Measurements from ENCODE around the gene FBXL13.
"Not testable (repeated sequence)": the region's sequence is repeated elsewhere in the genome, so short reads cannot be mapped to it uniquely, and the experiment has no call there.

FBXL13 gene

DNA sequence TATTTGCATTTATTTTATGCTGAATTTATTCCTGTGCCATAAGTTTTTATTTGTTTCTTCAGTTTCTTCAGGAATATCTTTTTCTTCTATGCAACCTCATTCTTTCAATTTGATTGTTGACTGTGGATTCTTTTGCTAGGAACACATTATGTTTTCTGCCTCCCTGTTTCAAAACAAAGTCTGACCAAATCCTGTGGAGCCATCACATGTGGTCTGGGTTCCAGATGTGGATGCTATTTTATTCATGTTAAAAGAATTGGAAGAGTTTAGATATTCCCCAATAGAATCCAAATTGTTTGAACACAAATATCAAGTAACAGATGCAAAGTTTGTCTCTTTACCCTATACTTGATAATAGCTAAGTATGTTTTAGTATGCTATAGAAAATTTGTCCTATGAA is 218.6 kb downstream of the FBXL13 start:
- no peak for DNase-seq (ENCODE audit: low read depth)

DNA sequence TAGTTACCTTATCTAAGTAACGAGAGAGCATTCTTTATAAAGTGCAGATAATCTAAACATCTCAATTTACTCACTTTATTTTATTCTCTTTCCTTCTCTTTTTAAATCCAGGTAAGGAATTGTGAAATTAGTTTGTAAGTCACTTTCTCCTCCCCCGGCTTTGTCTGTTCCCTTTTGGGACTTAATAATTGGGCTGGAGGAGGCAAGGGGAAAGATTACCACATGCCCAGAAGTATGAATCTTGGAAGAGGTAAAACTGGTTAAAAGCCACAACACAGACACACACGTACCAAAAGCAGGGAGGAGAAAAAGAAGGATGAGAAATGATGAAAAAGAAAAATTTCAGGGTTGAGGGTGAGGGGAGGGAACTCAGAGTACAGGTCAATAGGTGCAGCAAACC is 225.1 kb downstream of the FBXL13 start:
- no peak for DNase-seq (ENCODE audit: low read depth)

DNA sequence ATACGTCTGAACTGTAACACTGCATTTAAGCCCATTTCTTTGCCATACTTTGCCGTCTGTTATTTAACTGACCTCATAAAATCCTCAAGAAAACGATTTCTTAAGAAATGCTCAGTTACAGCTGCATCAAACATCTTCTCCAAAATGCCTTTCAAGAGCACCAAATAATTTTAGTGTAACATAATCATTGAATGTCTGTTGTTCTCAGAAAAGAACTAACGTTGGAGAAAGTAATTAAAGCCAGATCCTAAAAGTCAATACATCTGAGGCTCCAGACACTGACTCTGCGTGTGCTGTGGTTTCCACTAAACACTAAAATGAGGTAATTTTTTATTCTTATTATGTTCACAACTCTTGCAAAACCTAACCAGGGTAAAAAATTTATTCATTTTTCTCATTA is 225.5 kb downstream of the FBXL13 start:
- DNase-seq (ENCODE audit: low read depth), result no peak

DNA sequence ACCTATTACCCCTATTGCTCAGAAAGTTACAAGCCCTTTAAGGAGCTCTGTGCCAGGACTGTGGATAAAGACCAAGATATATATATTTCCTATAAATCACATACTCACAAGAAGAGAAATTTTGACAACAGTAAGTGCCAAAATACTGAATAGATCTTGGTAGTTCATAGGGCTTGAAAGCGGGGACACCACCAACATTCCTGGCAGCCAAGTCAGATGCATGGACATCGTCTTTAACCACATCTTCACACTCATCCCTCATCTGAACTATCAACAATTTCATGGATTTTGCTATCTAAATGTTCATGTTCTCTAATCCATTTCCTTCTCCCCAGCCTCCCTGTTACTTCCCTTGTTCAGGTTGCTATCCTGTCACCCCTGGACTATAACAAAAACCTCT is 229.2 kb downstream of the FBXL13 start:
- no peak for DNase-seq (ENCODE audit: low read depth)

DNA sequence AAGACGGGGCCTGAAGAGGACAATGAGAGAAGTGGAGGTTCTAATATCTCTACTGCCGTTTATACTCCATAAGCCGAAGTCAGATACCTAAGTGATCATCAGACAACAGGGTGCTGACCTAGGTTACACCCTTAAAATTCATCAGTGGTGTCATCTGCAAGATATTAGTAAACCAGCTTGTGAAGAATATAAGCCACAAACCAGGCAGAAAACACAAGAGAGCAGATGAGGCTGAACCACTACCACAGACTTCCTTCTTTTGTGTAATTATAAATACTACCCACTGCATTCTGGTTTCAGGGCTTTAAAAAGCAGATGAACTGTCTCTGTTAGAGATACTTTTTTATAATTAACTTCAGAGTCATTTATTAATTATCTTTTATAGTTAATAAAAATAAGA is 230.7 kb downstream of the FBXL13 start:
- DNase-seq (ENCODE audit: low read depth), result no peak

DNA sequence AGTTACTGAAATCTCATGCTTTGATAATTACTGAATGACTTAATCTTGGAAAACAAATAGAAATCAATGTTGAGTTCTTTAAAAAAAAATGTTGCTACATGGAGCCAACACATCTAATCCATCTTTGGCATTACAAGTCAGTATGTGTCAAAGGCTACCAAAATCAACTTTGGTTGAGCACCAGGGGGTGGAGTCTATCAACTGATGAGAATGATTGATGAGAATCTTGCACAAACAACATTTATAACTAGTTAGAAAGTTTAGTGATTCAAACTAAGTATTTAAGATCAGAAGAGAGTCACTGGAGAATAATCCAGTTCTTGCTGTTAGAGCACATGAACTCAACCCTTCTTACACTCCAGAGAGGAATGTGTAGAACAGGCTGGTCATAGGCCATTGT is 232.3 kb downstream of the FBXL13 start:
- no peak for DNase-seq (ENCODE audit: low read depth)

DNA sequence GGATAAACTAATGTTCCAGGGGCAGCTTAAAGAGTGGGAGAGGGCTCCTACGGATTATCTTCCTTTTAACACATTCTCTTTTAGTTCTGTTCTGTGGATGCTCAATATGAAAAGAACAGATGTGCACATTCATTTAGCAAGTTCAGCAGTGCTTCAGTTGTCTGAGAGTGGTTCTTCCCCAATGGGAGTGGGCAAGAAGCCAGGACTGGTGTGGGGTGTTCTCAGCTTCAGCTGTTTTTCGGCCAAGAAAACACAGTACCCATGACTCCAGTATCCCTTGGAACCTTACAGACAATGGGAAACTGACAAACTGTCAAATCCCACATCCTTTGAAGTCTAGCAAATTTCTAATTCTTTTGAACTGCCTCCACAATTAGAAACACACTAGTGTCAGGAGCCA is 233.3 kb downstream of the FBXL13 start:
- DNase-seq (ENCODE audit: low read depth), result no peak

DNA sequence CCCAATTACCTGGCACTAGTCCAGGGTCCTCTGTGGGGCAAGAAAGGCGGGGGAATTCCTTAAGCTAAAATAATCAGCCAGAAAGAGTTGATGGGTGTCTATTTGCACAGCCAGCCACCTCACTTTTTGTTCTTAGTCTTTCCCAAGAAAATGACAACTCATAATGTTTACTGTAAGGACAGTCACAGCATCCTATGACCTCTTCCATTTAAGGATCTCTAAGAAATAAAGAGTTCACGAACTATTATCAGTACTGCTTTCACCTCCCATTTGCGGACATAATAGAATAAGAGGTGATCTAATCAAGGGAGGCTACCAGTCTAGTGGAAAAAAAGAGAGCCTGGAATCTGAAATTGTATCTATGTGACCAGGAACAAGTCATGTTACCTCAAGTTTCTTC is 234.2 kb downstream of the FBXL13 start:
- no peak for DNase-seq (ENCODE audit: low read depth)

DNA sequence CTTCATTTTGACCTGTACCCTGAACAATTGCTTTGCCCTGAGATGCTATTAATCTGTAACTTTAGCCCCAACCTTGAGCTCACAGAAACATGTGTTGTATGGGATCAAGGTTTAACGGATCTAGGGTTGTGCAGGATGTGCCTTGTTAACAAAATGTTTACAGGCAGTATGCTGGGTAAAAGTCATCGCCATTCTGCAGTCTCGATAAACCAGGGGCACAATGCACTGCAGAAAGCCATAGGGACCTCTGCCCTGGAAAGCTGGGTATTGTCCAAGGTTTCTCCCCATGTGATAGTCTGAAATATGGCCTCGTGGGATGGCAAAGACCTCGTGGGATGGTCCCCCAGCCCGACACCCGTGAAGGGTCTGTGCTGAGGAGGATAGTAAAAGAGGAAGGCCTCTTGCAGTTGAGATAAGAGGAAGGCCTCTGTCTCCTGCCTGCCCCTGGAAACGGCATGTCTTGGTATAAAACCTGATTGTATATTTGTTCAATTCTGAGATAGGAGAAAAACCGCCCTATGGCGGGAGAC is 236.0 kb downstream of the FBXL13 start:
- not testable (repeated sequence) for DNase-seq (ENCODE audit: low read depth)

DNA sequence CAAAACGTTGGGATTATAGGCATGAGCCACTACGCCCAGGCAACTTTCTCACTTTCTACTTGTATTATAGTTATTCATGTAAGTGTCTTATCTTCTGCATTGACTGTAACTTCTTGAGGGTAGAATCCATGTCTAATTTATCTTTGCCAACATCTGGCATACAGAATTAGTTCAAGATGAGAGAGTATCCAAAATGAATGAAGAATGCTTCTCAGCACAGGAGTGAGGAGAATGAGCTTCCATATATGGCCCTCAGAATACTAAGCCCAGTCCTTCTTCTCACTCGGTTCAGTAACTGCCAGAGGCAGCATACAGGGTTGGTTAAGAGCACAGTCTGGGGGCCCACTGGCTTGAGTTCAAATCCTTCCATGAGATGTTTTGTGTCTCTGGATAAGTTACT is 236.8 kb downstream of the FBXL13 start:
- DNase-seq (ENCODE audit: low read depth), result no peak

DNA sequence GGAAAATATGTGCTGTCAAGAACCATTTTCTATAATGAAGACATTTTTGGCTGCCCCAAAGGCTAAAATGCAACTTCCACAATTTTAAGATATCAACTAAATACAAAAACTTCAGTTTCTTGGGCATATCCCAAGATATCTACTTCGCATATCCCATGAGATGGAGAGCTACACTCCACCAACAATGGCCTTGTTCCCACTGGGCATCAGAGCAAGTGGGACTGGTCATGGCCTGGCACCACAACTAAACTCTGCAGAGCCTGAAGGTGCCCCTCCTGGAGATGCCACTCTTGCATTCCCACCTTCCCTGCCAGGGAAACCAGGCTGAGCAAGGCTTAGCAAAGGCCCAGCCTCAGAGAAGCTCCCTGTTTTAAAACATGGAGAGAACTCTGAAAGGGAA is 237.6 kb downstream of the FBXL13 start:
- DNase-seq (ENCODE audit: low read depth), result no peak

DNA sequence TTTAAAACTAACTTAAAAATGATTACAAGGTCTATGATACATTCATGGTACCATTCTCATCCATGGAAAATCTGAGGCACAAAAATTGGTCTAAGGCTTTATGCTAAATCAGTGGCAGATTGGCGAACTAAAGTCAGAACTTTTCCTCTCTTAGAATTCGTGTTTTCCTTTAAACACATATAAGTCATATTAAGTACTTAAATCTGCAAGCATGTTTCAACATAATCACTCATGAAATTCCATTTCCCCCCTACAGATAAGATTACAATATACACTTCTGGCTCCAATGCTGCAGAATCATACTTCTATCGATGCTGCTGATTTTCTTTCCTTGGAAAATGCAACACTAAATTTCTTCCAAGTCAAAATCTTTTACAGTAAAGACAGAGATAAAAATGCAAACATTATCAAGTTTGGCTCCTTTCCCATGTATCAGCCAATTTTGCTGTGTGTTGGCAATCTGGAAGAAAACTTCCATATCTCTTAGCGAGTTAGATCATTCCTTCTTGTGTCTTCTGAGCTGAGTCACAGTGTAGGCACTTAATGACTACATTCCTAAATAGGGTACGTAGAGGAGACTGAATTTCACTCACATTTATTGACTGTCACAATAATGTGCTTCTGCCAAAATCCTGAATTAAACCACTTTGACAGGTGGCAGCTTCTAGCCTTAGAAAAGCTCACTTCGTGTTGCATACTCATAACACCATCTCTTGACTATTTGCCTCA is 238.2 kb downstream of the FBXL13 start:
- no peak for DNase-seq (ENCODE audit: low read depth)

DNA sequence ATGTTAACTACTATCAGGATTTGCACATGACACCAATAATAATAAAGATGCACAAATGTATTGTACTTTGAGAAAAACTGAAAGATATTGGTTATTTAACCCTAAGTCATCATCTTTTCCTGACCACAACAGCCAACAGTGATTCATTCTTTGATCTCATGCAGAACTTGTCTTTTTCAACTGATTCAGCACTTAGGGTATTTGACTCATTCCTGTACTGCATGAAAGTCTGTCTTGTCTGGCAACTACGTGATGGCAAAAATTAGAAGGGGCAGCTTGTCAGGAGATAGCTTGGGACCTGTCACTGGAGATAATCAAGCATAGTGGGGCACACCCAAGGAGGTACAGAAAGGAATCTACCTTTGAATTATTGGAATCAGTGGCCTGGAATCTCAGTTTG is 239.6 kb downstream of the FBXL13 start:
- DNase-seq (ENCODE audit: low read depth), result no peak

DNA sequence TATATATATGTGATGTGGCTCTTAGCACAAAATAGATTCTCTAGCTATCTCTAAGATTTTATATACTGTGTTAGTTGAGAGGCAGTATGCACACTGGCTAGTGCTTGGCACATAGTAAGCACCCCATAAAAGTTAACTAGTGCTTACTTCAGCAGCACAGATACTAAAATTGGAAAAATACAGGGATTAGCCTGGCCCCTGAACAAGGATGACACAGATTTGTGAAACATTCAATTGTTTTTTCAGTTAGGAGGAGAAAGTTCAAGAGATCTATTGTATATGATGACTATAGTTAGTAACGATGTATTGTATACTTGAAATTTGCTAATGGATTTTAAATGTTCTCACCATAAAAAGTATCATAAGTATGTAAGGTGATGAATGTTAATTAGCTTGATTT is 240.1 kb downstream of the FBXL13 start:
- no peak for DNase-seq (ENCODE audit: low read depth)

DNA sequence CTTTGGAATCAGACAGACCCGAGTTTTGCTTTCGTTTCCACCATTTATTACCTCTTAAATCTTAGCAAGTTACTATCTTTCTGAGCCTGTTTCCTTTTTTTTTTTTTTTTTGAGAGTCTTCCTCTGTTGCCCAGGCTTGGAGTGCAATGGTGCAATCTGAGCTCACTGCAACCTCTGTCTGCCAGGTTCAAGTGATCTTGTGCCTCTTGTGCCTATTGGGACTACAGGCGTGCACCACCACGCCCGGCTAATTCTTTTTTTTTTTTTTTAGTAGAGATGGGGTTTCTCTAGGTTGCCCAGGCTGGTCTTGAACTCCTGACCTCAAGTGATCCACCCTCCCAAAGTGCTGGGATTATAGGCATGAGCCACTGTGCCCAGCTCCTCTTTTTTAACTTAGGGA is 241.3 kb downstream of the FBXL13 start:
- DNase-seq (ENCODE audit: low read depth), result no peak

DNA sequence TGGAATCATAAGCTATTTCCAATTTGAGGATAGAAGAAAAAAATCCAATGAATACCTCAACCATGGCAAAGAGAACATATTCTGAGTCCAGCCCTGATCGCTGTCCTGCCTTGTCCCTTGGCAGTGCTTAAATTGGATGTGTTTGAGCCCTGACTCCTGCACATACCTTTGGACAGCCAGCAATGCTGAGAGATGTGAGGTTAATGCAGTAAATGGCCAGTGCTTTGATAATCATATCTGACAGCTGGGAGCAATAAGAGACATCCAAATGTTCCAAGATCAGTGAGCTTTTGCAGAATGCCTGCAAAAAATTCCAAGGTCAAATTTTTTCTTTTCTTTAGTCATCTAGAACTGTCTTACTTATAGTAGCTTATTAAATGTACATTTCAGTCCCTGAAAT is 241.9 kb downstream of the FBXL13 start:
- DNase-seq (ENCODE audit: low read depth), result no peak

DNA sequence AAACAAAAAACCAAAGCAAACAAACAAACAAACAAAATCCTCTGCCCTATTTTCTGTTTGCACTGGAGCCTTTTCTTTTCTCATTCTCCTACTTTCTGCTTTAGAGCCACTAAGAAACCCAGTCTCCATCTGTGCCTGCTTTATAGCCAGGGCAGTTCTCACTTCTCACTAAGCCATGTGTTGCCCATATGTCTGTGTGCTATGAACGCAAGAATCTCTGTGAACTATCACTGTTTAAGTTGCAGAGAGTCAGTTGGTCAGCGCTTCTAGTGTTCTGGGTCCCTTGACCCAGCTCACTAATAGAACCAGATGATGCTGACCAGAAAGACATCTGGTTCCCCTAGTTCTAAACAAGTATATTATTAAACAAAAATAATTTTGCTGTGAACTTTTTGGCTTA is 244.4 kb downstream of the FBXL13 start:
- no peak for DNase-seq (ENCODE audit: low read depth)

DNA sequence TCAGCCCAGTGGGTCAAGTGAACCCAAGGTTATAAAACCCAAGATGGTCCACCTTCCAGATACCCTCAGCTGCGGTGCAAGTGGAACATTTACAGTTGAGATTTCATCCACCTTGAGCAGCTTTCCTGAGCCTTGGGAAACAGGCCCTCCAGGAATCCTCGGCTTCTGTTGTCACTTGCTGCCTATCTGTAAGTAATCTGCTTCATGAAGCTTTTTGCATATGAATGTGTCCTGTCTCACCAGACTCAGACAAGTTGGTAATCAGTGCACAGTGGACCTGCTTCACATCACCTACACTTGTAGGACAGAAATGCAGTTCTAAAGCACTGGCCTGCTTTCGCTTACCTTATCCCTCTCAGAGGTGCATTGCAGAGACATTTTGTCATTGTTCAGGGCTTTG is 245.5 kb downstream of the FBXL13 start:
- no peak for DNase-seq (ENCODE audit: low read depth)

DNA sequence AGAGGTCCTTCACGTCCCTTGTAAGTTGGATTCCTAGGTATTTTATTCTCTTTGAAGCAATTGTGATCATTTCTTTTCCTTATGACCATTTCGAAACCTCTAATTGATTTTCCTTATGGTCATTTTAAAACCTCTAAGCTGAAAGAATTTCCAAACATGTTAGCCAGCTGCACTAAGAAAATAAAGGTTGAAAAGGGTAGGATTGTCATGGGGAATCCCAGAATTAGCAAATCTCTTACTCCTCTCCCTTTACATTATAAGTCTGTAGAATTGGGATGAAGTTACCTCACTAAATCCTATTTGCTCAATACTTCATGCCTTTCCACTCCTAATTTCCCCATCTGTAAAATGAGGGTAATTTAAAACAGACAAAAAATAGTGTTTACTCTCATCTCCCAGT is 246.3 kb downstream of the FBXL13 start:
- DNase-seq (ENCODE audit: low read depth), result no peak

DNA sequence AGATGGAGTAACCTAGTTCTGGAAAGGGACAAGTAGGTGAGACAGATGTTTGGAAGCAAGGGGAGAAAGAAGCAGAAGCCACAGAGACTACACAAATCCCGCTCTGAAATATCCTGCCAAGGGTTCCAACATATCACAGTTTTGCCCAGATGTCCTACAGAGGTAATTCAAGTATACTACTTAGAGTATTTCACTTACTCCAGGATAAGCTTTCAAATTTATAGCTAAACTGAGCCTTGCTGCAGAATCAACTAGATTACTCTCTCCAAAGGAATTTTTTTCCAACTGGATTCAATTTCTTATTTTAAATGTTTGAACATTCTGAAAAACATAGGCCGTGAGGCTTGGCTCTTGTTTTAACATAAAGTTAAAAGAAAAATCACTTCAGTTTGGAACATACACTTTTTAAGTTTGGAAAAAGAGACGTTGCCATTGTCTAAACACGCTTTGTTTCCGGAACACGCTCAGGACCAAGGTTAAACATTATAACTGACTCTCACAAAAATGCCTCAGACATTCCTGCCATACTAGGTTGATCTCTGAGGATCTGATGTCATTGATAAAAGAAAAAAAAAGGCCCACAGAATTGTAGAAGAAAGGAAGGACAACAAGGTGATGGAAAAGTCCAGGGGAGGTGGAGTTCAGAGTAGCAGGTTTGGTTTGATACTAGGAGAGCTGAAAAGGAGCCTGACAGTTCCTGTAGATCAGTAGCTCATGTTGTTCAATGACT is 251.0 kb downstream of the FBXL13 start:
- no peak for DNase-seq (ENCODE audit: low read depth)

DNA sequence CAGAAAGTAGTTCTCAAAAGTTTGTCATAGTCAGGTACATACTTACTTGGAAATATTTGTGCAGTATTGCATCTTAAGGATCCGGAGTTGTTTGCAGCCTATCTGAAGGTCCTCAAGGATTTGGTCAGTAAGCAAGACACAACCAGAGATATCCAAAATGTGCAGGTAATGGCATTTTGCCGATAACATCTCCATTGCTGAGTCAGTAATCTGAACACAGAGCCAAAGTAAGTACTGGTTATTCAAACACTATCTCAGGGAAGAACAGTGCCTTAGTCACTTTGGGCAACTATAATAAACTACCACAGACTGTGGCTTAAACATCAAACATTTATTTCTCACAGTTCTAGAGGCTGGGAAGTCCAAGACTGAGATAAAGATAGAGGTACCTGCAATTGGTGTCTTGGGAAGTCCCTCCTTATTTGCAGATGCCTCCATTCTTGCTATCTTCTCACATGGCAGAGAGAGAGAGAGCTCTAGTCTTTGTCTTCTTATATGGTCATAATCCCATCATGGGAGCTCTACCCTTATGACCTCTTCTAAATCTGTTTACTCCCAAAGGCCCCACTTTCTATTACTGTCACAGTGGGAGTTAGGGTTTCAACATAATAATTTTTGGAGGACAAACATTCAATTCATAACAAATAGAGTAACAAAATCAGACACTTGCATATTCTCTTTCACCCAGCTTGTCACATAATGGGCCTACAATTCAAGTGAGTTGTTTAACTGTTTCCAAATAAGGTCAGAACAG is 252.4 kb downstream of the FBXL13 start:
- DNase-seq (ENCODE audit: low read depth), result no peak

DNA sequence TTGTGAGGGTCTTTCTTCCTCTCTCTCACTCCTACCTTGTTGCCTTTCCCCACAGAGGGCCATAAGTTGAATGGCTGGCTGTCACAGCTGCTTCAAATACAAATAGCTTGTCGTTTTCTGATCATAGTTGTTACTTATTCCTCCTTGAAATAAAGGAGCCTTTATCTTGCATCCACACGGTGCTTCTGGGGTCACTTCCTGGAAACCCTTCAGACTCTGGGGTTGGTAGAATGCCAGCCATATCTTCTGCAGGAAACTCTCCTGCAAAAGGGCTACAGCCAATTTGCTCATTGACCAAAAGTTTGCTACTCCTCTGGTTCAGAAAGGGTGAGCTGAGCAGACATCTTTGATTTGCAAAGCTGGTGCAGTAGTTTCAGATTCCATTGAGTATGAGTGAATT is 255.4 kb downstream of the FBXL13 start:
- no peak for DNase-seq (ENCODE audit: low read depth)

Data from stimulated activated CD8-positive, alpha-beta memory T cell treated with anti-CD3 and anti-CD28 coated beads, Interleukin-12 subunit alpha, Interleukin-12 subunit beta, amount 100 ng/mL, for 4 hours (primary cell).